CD4-positive, alpha-beta T cell treated with Interleukin-12 subunit alpha and Interleukin-12 subunit beta, for 1 hour (primary cell): Measurements from ENCODE around the gene ACIN1.
A peak's percentile ranks its signal among the peaks of the same experiment; 100 is the strongest.
"Not testable (repeated sequence)": the region's sequence is repeated elsewhere in the genome, so short reads cannot be mapped to it uniquely, and the experiment has no call there.

Experiments used
- DNase-seq: peaks from one replicate; pipeline ENCODE4 v3.0.0-alpha.2; 2020

ACIN1 gene

DNA sequence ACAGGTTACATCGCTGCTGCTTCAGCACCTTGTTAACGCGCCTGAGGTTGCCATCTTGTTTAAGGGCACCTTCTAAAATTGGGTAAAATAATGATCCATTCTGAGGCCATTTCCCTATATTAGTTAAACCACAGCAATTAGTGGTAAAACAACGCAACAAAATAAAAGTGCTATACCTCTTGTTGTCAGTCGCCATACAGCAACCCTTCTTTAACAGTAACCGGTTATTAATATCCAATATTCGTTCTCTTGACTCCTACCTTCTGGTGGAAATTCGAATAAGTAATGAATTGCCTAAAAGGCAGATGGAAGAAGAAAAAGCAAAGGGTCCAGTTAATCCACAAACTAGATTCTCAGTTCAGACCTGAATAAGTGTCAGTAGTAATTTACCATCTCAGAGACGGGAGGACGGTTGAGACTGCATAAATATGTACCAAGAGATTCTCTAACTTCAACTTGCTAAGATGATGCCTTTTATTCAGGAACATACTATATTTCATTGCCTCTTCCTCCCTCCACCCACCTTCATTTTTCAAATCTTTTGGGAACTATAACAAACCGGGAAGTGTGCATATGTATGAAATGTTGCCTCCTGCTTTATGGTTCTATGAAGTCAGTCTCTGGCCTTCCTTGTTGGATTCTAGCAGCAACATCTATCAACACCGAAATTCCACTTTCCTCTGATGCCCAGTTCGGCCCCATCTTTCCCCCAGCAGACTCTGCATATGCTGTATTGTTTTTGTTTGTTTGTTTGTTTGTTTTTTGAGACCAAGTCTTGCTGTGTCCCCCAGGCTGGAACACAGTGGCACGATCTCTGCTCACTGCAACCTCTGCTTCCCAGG is 59.4 kb downstream of the ACIN1 start:
- no peak for DNase-seq

GRCh38 chr14:23034498-23035302 is 60.2 kb downstream of the ACIN1 start, which contains the start of gene PSMB5:
PSMB5 (minus strand) TSS chr14:23034900; CDS start chr14:23034881, 19 bp downstream.
- DNase-seq, result peak; percentile 94

GRCh38 chr14:23033801-23034497 is 61.0 kb downstream of the ACIN1 start:
- DNase-seq, result no peak

GRCh38 chr14:23033251-23033727 is 61.6 kb downstream of the ACIN1 start:
- DNase-seq, result no peak

GRCh38 chr14:23030936-23031335 is 64.0 kb downstream of the ACIN1 start:
- DNase-seq, result no peak

GRCh38 chr14:23028799-23029198 is 66.1 kb downstream of the ACIN1 start:
- DNase-seq, result peak; percentile 37

DNA sequence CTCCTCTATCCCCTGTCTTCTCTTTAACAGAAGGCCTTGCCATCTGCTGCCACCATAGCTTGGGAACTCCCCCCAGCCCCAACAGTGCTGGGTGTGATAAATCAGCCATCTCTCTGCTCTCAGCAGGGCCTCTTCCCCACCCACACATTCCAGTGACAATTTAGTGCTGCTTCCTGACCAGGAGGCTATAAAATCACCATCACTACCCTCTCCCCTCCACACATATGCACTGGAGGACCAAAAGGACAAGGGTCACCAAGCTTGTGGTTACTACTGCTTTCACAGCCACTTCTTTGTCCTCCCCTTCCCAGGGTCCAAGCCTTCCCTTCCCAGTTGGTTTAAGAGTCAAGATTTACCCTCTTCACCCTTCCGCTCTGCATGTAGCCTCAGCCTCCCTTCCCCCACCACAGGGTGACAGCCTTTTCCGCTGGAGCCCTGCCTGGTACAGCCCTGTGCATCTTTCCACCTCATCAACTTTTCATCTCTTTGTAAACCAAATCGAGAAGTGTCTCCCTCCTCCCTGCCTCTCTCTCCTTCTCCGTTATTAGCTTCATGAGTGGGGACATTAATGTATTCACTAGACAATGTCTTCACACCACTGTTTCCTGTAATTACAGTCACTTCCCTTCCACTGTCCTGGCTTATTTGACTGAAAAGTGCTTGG is 69.7 kb downstream of the ACIN1 start:
- no peak for DNase-seq

DNA sequence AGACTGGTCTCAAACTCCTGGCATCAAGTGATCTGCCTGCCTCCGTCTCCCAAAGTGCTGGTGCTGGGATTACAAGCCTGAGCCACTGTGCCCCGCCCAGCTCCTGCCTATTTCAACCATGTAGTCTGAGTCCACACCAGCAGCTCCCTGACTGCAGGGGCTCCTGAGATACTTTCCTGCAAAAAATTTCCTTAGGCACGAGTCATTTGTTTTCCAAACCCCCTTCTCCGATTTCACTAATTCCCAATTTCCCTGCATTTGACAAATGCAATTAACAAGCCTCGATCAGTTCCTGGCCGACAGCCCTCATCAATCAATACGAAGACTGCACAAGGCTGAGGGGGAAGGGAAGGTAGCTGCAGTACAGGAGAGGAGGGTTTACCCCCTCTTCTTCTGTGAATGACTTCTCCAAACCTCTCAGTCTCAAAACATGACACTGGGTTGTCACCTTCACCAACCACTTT is 70.3 kb downstream of the ACIN1 start:
- no peak for DNase-seq

DNA sequence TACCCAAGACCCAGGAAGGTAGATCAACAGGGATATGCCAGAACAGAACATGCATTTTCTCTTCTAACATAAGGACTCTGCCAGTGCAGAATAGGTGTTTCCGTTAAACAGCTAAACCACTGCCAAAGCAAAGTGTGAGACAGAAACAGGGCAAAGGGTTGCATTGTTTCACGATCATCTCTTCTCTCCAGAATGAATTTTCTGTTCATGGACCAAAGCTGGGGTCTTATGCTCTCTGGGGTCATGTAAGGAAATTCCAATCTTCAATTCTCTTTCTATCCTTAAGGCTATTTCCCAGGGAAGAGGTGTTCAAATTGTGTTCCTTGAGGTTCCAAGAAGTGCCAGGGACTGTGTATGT is 71.2 kb downstream of the ACIN1 start:
- DNase-seq, result no peak

- DNase-seq, result no peak
These were observed 71.7 kb downstream of the ACIN1 start for GRCh38 chr14:23023022-23023794.

- no peak for DNase-seq
These were observed 73.0 kb downstream of the ACIN1 start for GRCh38 chr14:23021889-23022442.

- DNase-seq, result no peak
These were observed 73.5 kb downstream of the ACIN1 start for GRCh38 chr14:23021434-23021833.

GRCh38 chr14:23020143-23021128 is 74.5 kb downstream of the ACIN1 start:
- no peak for DNase-seq

DNA sequence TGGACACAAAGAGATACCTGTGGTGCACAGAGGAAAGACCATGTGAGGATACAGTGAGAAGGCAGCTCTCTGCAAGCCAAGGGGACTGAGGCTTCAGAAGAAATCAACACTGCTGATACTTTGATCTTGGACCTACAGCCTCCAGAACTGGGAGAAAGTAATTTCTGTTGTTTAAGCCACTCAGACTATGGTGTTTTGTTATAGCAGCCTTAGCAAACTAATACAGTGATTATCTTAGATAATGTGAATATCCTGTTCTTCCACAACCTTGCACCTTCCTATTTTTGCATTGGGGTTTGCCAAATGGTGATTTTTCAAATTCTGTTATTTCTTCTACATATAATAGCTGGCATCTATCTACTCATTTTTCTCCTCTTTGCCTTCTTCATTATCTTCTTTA is 76.8 kb downstream of the ACIN1 start:
- DNase-seq, result no peak

DNA sequence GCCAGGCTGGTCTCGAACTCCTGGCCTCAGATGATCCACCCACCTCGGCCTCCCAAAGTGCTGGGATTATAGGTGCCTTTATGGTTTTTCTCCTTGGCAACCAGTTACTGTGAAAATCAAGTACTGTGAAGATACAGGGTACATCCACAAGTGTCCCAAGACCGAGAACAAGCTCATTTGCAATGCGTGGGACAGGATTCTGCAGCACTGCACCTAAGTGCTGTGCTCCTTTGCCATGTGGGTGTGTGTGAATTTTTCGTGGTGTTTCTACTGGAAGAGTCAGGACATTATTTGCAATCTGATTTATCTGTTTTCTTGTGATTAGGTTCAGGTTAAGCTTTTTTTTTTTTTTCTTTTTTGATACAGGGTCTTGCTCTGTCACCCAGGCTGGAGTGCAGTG is 77.8 kb downstream of the ACIN1 start:
- DNase-seq, result no peak

GRCh38 chr14:23015618-23016017 is 79.3 kb downstream of the ACIN1 start:
- no peak for DNase-seq

GRCh38 chr14:23013749-23014054 is 81.2 kb downstream of the ACIN1 start:
- DNase-seq, result not testable (repeated sequence)

DNA sequence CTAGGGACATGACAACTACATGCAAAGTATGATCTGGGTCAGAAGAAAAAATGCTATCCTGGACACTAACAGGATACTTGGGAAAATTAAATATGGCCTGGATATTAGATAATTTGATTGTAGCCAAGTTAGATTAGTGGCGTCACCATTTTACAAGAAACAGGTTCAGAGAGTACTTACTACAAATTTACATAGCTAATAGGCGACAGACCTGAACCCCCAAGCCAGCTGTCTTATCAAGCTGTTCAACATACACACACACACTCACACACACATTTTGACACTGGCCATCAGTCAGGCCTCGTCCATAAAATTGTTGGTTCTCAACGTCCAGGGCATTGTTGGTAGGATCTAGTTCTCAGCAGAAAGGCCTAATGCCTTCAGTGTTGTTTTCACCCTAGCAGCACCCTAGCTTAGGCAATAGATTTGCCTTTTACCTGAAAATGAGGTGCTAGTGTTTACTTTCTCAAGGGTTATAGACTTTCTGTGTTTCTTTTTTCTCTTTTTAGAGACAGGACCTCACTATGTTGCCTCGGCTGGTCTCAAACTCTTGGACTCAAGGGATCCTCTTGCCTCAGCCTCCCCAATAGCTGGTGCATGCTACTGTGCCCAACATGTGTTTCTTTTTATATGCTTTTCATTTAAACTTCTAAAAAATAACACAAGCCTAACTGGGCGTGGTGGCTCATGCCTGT is 81.7 kb downstream of the ACIN1 start:
- no peak for DNase-seq

DNA sequence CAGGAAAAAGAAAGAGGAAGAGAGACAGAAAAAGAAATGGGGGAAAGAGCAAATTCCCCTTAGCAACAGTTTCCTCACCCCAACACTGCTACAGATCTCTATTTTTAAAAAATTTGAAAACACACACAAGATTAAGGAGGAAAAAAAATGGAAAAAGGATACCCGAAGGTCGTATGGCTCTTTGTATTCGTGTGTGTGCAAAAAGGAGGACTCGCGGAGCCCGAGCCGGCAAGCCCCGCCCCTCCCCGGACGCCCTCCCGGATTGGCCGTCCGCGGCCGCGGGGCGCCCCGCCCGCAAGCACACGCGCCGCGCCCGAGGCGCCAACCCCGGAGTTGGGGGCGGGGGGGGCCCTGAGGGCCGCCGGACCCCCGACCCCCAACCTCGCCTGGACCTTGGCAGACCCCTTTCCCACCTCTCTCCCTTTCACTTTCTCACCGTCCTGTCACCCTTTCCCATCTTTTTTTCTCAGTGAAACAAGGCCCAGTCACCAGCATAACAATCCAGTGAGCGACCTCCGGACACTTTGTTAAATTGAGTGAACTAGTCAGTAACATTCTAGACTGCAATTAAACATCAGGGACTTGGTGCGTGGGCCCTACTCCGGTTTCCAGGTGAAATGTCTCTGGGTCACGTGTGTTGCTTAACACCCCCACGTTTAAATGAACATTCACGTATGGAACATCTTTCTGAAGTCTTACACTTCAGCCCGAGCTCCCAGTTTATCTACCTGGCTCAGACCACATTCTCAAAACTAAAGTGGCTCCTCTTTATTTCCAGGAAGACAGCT is 84.8 kb downstream of the ACIN1 start, which contains the start of gene C14orf93:
Gene C14orf93, minus strand, starts transcription at position 205 of the 788 bp plus-strand sequence. CDS start 11,120 bp downstream, outside the sequence.
- DNase-seq, result peak; percentile 82
